ENCODE measurements around the gene C22orf31.

The C22orf31 gene

DNA sequence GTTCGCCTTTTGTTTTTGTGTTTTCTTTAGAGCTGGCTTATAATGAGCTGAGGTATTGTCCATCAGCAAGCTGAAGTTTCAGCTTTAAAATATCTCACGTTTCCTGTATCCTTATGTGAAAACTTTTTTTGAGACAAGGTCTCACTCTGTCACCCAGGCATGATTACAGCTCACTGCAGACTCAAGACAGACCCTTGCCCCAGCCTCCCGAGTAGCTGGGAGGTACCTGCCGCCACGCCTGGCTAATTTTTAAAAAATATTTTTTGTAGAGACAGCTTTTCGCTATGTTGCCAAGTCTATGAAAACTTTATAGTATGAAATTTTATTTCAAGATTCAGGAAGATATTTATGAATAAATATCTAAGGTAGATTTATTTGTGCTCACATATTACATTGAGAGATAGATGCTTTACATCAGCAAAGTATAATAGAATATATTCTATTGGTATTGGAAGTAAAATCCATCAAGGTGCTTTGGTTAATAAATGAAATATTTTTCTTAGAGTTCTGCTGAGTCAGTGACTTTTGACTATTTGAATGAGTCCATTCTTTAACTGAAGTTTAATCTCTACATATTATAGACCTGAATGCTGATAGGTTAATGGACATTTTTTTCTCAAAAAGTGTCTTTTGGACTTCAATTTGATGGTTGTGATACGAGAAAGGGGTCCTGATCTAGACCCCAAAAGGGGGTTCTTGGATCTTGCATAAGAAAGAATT lies 21.4 kb upstream of the C22orf31 start:
- TF ChIP-seq, protein P1, sequence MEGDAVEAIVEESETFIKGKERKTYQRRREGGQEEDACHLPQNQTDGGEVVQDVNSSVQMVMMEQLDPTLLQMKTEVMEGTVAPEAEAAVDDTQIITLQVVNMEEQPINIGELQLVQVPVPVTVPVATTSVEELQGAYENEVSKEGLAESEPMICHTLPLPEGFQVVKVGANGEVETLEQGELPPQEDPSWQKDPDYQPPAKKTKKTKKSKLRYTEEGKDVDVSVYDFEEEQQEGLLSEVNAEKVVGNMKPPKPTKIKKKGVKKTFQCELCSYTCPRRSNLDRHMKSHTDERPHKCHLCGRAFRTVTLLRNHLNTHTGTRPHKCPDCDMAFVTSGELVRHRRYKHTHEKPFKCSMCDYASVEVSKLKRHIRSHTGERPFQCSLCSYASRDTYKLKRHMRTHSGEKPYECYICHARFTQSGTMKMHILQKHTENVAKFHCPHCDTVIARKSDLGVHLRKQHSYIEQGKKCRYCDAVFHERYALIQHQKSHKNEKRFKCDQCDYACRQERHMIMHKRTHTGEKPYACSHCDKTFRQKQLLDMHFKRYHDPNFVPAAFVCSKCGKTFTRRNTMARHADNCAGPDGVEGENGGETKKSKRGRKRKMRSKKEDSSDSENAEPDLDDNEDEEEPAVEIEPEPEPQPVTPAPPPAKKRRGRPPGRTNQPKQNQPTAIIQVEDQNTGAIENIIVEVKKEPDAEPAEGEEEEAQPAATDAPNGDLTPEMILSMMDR (conservative IDR thresholded peaks at IDR 0.05; ENCODE audit: low read length): no peak
- DNase-seq (ENCODE audit: low read depth): no peak
- H3K4me3 ChIP-seq (ENCODE audit: low read length): no peak overlapping the region

DNA sequence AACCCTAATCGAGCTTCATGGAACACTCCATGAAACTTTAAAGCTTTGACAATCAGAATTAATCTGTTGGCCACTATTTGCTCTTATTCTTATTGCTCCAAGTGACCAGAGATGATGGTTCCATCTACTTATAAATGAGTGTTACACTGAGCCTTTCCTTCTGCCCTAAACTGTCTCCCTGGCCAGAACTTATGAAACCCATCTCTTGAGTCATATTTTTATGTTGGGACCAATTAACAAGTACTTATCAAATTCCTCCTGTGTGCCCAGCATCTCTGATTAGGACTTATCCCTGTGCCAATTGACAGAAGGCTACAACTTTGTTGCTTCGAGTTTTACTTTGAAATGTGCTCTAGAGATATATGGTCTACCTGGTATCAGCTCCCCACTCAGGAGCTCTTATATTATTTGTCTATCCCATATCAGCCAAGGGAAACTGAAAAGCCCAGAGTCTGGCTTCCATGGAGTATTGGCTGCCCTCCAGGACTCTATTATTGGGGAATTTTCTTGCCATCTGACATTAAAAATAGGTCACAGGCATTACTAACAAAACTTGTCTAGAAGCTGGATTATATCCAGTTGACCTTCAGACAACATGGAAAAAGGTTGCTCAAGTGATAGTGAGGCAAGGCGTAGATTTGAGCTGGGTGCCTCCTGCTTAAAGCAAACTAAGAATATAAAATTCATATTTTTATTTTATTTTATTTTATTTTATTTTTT lies 20.0 kb upstream of the C22orf31 start:
- no peak overlapping the region for H3K4me3 ChIP-seq (ENCODE audit: low read length)
- TF ChIP-seq, protein P1 (conservative IDR thresholded peaks at IDR 0.05; ENCODE audit: low read length): no peak
- DNase-seq (ENCODE audit: low read depth): no peak

- TF ChIP-seq, protein P1 (conservative IDR thresholded peaks at IDR 0.05; ENCODE audit: low read length): no peak; the same call in 1 of the 2 replicates
- peak; percentile 45 for DNase-seq (ENCODE audit: low read depth)
- no peak overlapping the region for H3K4me3 ChIP-seq (ENCODE audit: low read length)
Measured at GRCh38 chr22:29080106-29080975, 18.7 kb upstream of the C22orf31 start.

GRCh38 chr22:29079218-29079901 lies 17.7 kb upstream of the C22orf31 start:
- peak; percentile 59 for DNase-seq (ENCODE audit: low read depth)
- TF ChIP-seq, protein P1 (conservative IDR thresholded peaks at IDR 0.05; ENCODE audit: low read length): no peak
- H3K4me3 ChIP-seq (ENCODE audit: low read length): no peak overlapping the region

DNA sequence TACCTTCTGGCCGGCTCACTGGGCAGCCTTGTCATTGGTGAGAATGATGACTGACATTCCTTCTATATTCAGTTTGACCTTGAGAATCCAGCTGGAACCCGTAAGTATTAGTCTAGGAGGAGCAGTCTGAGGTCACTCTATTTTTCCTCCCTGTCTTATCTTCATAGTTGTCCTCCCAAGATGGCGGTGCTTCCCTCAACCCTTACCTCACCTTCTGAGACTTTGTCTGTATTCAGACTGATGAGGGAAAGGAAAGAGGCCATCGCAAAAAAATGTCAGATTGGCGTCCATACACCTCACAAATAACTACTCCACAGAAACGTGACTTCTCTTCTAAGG lies 17.2 kb upstream of the C22orf31 start:
- no peak overlapping the region for H3K4me3 ChIP-seq (ENCODE audit: low read length)
- TF ChIP-seq, protein P1 (conservative IDR thresholded peaks at IDR 0.05; ENCODE audit: low read length): no peak
- DNase-seq (ENCODE audit: low read depth): no peak

- no peak overlapping the region for H3K4me3 ChIP-seq (ENCODE audit: low read length)
- TF ChIP-seq, protein P1 (conservative IDR thresholded peaks at IDR 0.05; ENCODE audit: low read length): no peak
- no peak for DNase-seq (ENCODE audit: low read depth)
Measured at GRCh38 chr22:29078036-29078868, 16.6 kb upstream of the C22orf31 start.

Data from AG10803 (cell line).